ENCODE measurements around the gene AP1M1. TPM values are rescaled to one million over a fixed set of nuclear protein-coding genes. Genes with fewer than 3 reads are reported as not detected.

The AP1M1 gene
- total RNA-seq, 6 donors from 2014 or later, result 45.7 to 87.7 (median 62.5) TPM

GRCh38 chr19:16208064-16208759 is 10.5 kb downstream of the AP1M1 start:
- WGBS, 2 donors, result 90 to 91% methylated on average over 21 of the region's 21 CpGs
- DNase-seq (peak in 1 of 2 donors; percentile 41), ATAC-seq (ENCODE audit: low FRiP score in 2 of 2) (no peak)
- Histone ChIP-seq H3K36me3 (peaks cover 20 to 90% (median 74%) of the 10 kb centered on the region in 4 donors), H3K4me1 (no peaks in the 10 kb centered on the region), H3K4me3 (no peak overlapping the region), H3K9me3 (no peaks in the 10 kb centered on the region), H3K27ac (no peak overlapping the region), H3K27me3 (no peaks in the 10 kb centered on the region)
- no peak for TF ChIP-seq POLR2A (IDR thresholded peaks at IDR 0.05)
- no peak for TF ChIP-seq CTCF (IDR thresholded peaks at IDR 0.05)
- TF ChIP-seq EP300 (IDR thresholded peaks at IDR 0.05), result no peak
- TF ChIP-seq POLR2AphosphoS5 (IDR thresholded peaks at IDR 0.05), result no peak

DNA sequence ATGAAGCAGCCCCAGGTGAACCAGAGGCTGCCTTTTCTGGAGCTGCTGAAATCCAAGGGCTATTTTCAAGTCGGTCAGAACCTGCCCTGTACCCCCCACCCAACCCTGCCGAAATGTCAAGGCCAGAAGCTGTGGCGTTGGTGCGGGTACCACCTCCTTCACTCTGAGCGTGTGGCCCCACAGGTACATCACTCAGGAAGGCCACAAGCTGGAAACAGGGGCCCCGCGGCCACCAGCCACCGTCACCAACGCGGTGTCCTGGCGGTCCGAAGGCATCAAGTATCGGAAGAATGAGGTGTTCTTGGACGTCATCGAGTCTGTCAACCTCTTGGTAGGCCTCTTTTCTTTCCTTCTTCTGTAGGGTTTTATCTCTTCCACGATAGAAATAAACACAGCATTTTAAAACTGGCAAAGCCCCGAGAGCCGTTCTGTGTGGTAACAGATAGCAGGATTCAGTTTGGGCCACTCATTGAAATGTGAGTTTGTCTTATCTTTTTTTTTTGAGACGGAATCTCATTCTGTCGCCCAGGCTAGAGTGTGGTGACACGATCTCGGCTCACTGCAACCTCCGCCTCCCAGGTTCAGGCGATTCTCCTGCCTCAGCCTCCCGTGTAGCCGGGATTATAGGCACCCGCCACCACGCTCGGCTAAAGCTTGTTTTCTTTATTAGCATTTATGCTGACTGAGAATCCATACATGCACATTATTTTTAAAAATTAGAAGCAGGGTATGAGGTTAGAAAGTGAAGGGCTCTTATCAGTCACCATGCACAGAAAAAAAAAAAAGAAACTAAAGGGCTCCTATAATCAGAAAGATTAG is 11.3 kb downstream of the AP1M1 start:
- Histone ChIP-seq H3K27me3 (no peaks in the 10 kb centered on the region), H3K4me1 (no peaks in the 10 kb centered on the region), H3K9me3 (no peaks in the 10 kb centered on the region), H3K36me3 (peaks cover 14 to 81% (median 66%) of the 10 kb centered on the region in 4 donors), H3K27ac (no peak overlapping the region), H3K4me3 (no peak overlapping the region)
- DNase-seq (peak in 1 of 2 donors; percentile 66), ATAC-seq (ENCODE audit: low FRiP score in 2 of 2) (no peak)
- WGBS, 2 donors, result 94 to 96% methylated on average over 29 of the region's 29 CpGs
- TF ChIP-seq POLR2AphosphoS5 (IDR thresholded peaks at IDR 0.05), result no peak
- TF ChIP-seq EP300 (IDR thresholded peaks at IDR 0.05), result no peak
- TF ChIP-seq POLR2A (IDR thresholded peaks at IDR 0.05), result no peak
- TF ChIP-seq CTCF (IDR thresholded peaks at IDR 0.05), result no peak

DNA sequence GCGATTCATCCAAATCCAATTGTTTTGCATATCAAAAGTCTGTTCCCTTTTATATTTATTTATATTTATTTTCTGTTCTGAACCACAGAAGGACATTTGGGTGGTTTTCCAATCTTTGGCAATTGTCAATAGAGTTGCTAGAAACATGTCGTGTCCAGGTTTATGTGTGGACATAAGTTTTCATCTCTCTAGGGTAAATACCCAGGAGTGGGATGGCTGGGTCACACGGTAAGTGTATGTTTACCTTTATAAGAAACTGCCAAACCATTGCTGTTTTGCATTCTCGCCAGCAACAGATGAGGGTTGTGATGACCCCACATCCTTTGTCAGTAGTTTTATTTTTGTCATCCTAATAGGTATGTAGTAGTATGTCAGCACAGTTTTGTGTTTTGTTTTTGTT is 12.5 kb downstream of the AP1M1 start:
- Histone ChIP-seq H3K27me3 (no peaks in the 10 kb centered on the region), H3K4me3 (no peak overlapping the region), H3K9me3 (no peaks in the 10 kb centered on the region), H3K36me3 (peaks cover 11 to 77% (median 57%) of the 10 kb centered on the region in 4 donors), H3K4me1 (no peaks in the 10 kb centered on the region), H3K27ac (no peak overlapping the region)
- DNase-seq (no peak), ATAC-seq (ENCODE audit: low FRiP score in 2 of 2) (no peak)
- TF ChIP-seq POLR2AphosphoS5 (IDR thresholded peaks at IDR 0.05) (no peak), POLR2A (IDR thresholded peaks at IDR 0.05) (no peak), CTCF (IDR thresholded peaks at IDR 0.05) (no peak), EP300 (IDR thresholded peaks at IDR 0.05) (no peak)
- WGBS, 2 donors, result 89 to 94% methylated on average over 4 of the region's 4 CpGs

- DNase-seq, result no peak
- H3K27ac ChIP-seq, result no peak overlapping the region
- TF ChIP-seq CTCF (IDR thresholded peaks at IDR 0.05) (no peak), POLR2A (IDR thresholded peaks at IDR 0.05) (no peak), POLR2AphosphoS5 (IDR thresholded peaks at IDR 0.05) (no peak), EP300 (IDR thresholded peaks at IDR 0.05) (no peak)
- no peak for ATAC-seq (ENCODE audit: low FRiP score in 2 of 2)
- H3K4me1 ChIP-seq, result peaks cover 0 to 8% (median 3%) of the 10 kb centered on the region in 4 donors
- no peaks in the 10 kb centered on the region for H3K27me3 ChIP-seq
- H3K9me3 ChIP-seq, result no peaks in the 10 kb centered on the region
- no peak overlapping the region for H3K4me3 ChIP-seq
- H3K36me3 ChIP-seq, result peaks cover 11 to 68% (median 45%) of the 10 kb centered on the region in 4 donors
Measured at GRCh38 chr19:16213076-16213475, 15.4 kb downstream of the AP1M1 start.
